Liver (tissue), 9 donors: ENCODE measurements around the gene CCDC187. TPM values are rescaled to one million over a fixed set of nuclear protein-coding genes. Genes with fewer than 3 reads are reported as not detected.

Source experiments
- DNase-seq: peaks from one replicate; pipeline ENCODE4 v3.0.0-alpha.2; 2017; ENCODE audit warnings: low spot score
- H3K27ac ChIP-seq, 2 donors: one replicate each; pipeline ENCODE4 v1.7.0; 2013; ENCODE audit warnings: inconsistent platforms in 2 of 2, low read length in 2 of 2, control low read depth in 1 of 2, low read depth in 1 of 2, mild to moderate bottlenecking in 1 of 2
- H3K27me3 ChIP-seq, 4 donors: one replicate each; pipeline versions ENCODE4 v1.6.1 to v1.7.0; 2013; ENCODE audit warnings: low read length in 3 of 4, inconsistent platforms in 1 of 4, mild to moderate bottlenecking in 1 of 4, moderate library complexity in 1 of 4; ENCODE audit not compliant: control insufficient read depth in 4 of 4, insufficient read depth in 4 of 4
- H3K36me3 ChIP-seq, 4 donors: one replicate each; pipeline versions ENCODE4 v1.6.1 to v1.7.0; 2013; ENCODE audit warnings: low read length in 3 of 4, mild to moderate bottlenecking in 3 of 4, low read depth in 1 of 4, moderate library complexity in 1 of 4; ENCODE audit not compliant: control insufficient read depth in 4 of 4, insufficient read depth in 3 of 4
- H3K4me1 ChIP-seq, 4 donors: one replicate each; pipeline versions ENCODE4 v1.6.1 to v1.7.0; 2013; ENCODE audit warnings: low read length in 3 of 4, mild to moderate bottlenecking in 3 of 4, moderate library complexity in 1 of 4; ENCODE audit not compliant: control insufficient read depth in 4 of 4, insufficient read depth in 4 of 4
- H3K4me3 ChIP-seq, 3 donors: one replicate each; pipeline versions ENCODE4 v1.6.1 to v1.7.0; 2013; ENCODE audit warnings: low read length in 3 of 3, control low read depth in 1 of 3, low read depth in 1 of 3, mild to moderate bottlenecking in 1 of 3
- H3K9ac ChIP-seq, 2 donors: one replicate each; pipeline ENCODE4 v1.7.0; 2013; ENCODE audit warnings: low read length in 2 of 2, mild to moderate bottlenecking in 2 of 2, moderate library complexity in 2 of 2, control low read depth in 1 of 2, low read depth in 1 of 2
- H3K9me3 ChIP-seq, 4 donors: one replicate each; pipeline versions ENCODE4 v1.6.1 to v1.7.0; 2013; ENCODE audit warnings: low read length in 3 of 4; ENCODE audit not compliant: control insufficient read depth in 4 of 4
- ATF3 ChIP-seq: IDR thresholded peaks from 2 replicates; pipeline ENCODE4 v1.6.1; 2016; ENCODE audit warnings: antibody characterized with exemption
- CTCF ChIP-seq: fragments of 150-350 bp; IDR thresholded peaks from 2 replicates; pipeline ENCODE4 v1.5.1; 2017; ENCODE audit warnings: improper control_type of control experiment, low read depth, low read length; ENCODE audit not compliant: missing input control
- EGR1 ChIP-seq, 2 donors: IDR thresholded peaks; 2 replicates each; pipeline ENCODE4 v1.6.1; 2016 to 2018; ENCODE audit warnings: antibody characterized with exemption in 2 of 2, low read depth in 2 of 2
- FOXA1 ChIP-seq: IDR thresholded peaks from 2 replicates; pipeline ENCODE4 v1.6.1; 2016; ENCODE audit warnings: antibody characterized with exemption
- FOXA2 ChIP-seq: IDR thresholded peaks from 2 replicates; pipeline ENCODE4 v1.6.1; 2016; ENCODE audit warnings: antibody characterized with exemption
- GABPA ChIP-seq, 2 donors: IDR thresholded peaks in 1 of 2; conservative IDR thresholded peaks in 1 of 2; 2 replicates each; pipeline ENCODE4 v1.6.1; 2016; ENCODE audit warnings: antibody characterized with exemption in 2 of 2, mild to moderate bottlenecking in 1 of 2, moderate library complexity in 1 of 2
- HNF4A ChIP-seq, 2 donors: conservative IDR thresholded peaks; 2 replicates each; pipeline ENCODE4 v1.6.1; 2016; ENCODE audit warnings: antibody characterized with exemption in 2 of 2, mild to moderate bottlenecking in 2 of 2
- HNF4G ChIP-seq: IDR thresholded peaks from 2 replicates; pipeline ENCODE4 v1.6.1; 2016; ENCODE audit warnings: antibody characterized with exemption
- JUND ChIP-seq, 2 donors: IDR thresholded peaks; 2 replicates each; pipeline ENCODE4 v1.6.1; 2016; ENCODE audit warnings: antibody characterized with exemption in 2 of 2
- MAX ChIP-seq: IDR thresholded peaks from 2 replicates; pipeline ENCODE4 v1.6.1; 2016; ENCODE audit warnings: antibody characterized with exemption
- NR2F2 ChIP-seq: IDR thresholded peaks from 2 replicates; pipeline ENCODE4 v1.6.1; 2016; ENCODE audit warnings: antibody characterized with exemption
- RAD21 ChIP-seq, 2 donors: IDR thresholded peaks; 2 replicates each; pipeline ENCODE4 v1.6.1; 2016; ENCODE audit warnings: antibody characterized with exemption in 2 of 2, mild to moderate bottlenecking in 2 of 2
- REST ChIP-seq: IDR thresholded peaks from 2 replicates; pipeline ENCODE4 v1.6.1; 2016; ENCODE audit warnings: antibody characterized with exemption, mild to moderate bottlenecking
- RXRA ChIP-seq, 2 donors: IDR thresholded peaks; 2 replicates each; pipeline ENCODE4 v1.6.1; 2017 to 2018; ENCODE audit warnings: antibody characterized with exemption in 2 of 2, mild to moderate bottlenecking in 1 of 2
- SP1 ChIP-seq: IDR thresholded peaks from 2 replicates; pipeline ENCODE4 v1.6.1; 2018; ENCODE audit warnings: antibody characterized with exemption, mild to moderate bottlenecking
- TAF1 ChIP-seq: conservative IDR thresholded peaks from 2 replicates; pipeline ENCODE4 v1.6.1; 2016; ENCODE audit warnings: antibody characterized with exemption, mild to moderate bottlenecking
- YY1 ChIP-seq: IDR thresholded peaks from 2 replicates; pipeline ENCODE4 v1.6.1; 2016; ENCODE audit warnings: antibody characterized with exemption, mild to moderate bottlenecking
- WGBS: extraction: QIAGEN DNeasy Blood & Tissue Kit; methylation state at CpG from one replicate; pipeline ENCODE4 v1.1.7; 2013; 5-methylcytosine and 5-hydroxymethylcytosine counted together
- polyA plus RNA-seq, 2 donors: library from polyadenylated mRNA; stranded (reverse) in 1 of 2; unstranded in 1 of 2; fragments of 200-250 nt in 1 of 2; fragments of >200 nt in 1 of 2; fragmentation: Nextera tagmentation in 1 of 2; extraction: Ambion mirVana in 1 of 2; gene quantifications; one replicate each; pipeline versions ENCODE4 v1.2.1 to v1.2.3, GENCODE V29; 2013 to 2015
- total RNA-seq, 2 donors: library from RNA; depleted of rRNA; stranded (reverse); fragments of >200 nt; gene quantifications; one replicate each; pipeline ENCODE4 v1.2.3, GENCODE V29; 2014
- TF ChIP-seq, protein P1 (sequence below): IDR thresholded peaks from 2 replicates; pipeline ENCODE4 v1.6.1; 2016; ENCODE audit warnings: antibody characterized with exemption
- donor health status: healthy.
- donor health status: healthy.
- donor health status: healthy.
- donor health status: healthy.
- donor health status: healthy.

CCDC187 gene
- total and polyA plus RNA-seq, 4 donors, result 0.05 TPM; not detected in 3

DNA sequence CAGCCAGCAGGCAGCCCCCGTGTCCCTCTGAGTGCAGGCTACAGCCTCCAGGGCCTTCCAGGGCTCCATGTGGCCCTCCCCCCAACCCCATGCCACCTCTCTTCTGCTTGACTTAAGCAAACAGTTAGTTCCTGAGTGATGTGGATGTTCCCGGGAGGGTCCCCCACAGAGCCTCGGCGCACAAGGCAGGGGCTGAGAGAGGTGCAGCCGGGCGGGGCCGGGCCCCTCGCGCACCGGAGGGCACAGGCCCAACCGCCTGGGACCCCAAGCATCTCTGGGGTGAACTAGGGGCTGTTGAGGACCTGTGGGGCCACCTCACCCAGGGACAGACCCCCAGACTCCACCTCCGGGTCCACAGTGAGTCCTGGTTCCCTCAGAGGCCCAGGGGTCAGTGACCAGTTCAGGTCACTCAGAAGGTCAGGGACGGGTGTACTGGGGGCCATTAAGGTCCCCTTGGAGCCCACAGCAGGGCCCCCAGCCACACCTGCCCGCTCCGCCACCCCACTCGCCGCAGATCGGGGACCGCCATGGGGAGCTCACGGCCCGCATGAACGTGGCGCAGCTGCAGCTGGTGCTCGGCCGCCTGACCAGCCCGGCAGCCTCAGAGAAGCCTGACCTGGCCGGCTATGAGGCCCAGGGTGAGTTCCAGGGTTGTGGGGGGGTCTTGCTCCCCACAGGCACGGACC lies 36.6 kb upstream of the CCDC187 start:
- no peak for DNase-seq
- no peaks in the 10 kb centered on the region for H3K9me3 ChIP-seq
- WGBS, result 94% methylated on average over 28 of the region's 28 CpGs
- H3K36me3 ChIP-seq, result no peaks in the 10 kb centered on the region
- no peak overlapping the region for H3K4me3 ChIP-seq
- peaks cover 0 to 8% (median 4%) of the 10 kb centered on the region in 4 donors for H3K4me1 ChIP-seq
- H3K27ac ChIP-seq, result no peak overlapping the region
- TF ChIP-seq HNF4A (conservative IDR thresholded peaks at IDR 0.05) (no peak), GABPA (IDR thresholded peaks at IDR 0.05 in 1 of 2, conservative IDR thresholded peaks at IDR 0.05 in 1 of 2) (no peak), MAX (no peak), TAF1 (no peak), CTCF (no peak), EGR1 (IDR thresholded peaks at IDR 0.05; ENCODE audit: low read depth in 2 of 2) (no peak), RAD21 (IDR thresholded peaks at IDR 0.05) (no peak), NR2F2 (no peak), JUND (IDR thresholded peaks at IDR 0.05) (no peak), ATF3 (no peak), RXRA (IDR thresholded peaks at IDR 0.05) (no peak), FOXA1 (no peak), REST (no peak), FOXA2 (no peak), YY1 (no peak), SP1 (no peak), HNF4G (no peak)
- TF ChIP-seq, protein P1, sequence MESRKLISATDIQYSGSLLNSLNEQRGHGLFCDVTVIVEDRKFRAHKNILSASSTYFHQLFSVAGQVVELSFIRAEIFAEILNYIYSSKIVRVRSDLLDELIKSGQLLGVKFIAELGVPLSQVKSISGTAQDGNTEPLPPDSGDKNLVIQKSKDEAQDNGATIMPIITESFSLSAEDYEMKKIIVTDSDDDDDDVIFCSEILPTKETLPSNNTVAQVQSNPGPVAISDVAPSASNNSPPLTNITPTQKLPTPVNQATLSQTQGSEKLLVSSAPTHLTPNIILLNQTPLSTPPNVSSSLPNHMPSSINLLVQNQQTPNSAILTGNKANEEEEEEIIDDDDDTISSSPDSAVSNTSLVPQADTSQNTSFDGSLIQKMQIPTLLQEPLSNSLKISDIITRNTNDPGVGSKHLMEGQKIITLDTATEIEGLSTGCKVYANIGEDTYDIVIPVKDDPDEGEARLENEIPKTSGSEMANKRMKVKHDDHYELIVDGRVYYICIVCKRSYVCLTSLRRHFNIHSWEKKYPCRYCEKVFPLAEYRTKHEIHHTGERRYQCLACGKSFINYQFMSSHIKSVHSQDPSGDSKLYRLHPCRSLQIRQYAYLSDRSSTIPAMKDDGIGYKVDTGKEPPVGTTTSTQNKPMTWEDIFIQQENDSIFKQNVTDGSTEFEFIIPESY, result no peak
- no peak overlapping the region for H3K9ac ChIP-seq
- H3K27me3 ChIP-seq, result no peaks in the 10 kb centered on the region
